DMS114 treated with DMSO at 0.1 percent for 48 hours (cell line): ENCODE results near the gene IGFL4.

Experiments used
- DNase-seq: peaks from one replicate; lab custom pipeline; 2025; ENCODE audit not compliant: unreplicated experiment; lab: John Stamatoyannopoulos, UW

IGFL4 gene

DNA sequence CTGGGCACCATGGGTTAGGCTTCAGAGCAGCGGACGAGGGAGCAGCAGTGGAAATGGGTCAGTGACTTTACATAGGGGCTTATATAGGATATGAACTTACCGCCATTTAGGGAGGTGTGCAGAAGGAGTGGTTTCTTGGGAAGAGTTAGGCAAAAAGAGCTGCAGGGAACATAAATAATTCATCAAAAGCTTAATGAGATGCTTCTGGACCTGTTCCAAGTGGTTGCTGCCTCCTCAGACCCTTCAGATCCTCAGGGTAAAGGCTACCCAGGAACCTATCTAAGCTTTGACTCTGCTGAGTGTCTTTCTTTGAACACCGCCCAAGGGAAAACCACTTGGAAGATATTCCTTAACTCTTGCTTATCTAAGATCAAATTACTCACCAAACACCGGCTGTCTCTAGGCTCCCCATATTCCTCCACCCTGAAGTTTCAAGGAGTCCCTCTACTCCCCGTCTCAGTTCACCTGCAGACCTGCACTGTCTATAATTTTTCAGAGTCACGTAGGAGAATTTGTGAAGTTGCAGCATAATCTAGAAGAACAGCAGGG, at the start of gene IGFL4:
TSS of gene IGFL4 (minus strand) at position 51 of the 549 bp plus-strand sequence. CDS start at position 11, 40 bp downstream.
- DNase-seq: no peak

- DNase-seq: no peak
Measured at GRCh38 chr19:46090444-46090843, 49.6 kb upstream of the IGFL4 start.

DNA sequence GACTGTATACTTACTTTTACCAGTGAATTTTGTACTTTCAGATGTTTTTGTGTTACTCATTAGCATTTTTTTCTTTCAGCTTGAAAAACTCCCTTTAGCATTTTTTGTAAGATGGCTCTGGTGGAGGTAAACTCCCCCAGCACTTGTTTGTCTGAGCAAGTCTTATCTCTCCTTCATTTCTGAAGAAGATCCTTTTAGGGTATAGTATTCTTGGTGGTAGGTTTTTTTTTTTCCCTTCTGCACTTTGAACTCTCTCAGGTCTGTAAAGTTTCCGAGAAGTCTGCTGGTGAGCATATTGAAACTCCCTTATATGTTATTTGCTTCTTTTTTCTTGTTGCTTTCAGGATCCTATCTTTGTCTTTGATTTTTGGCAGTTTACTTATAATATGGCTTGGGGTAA, 48.6 kb upstream of the IGFL4 start:
- DNase-seq: no peak

DNA sequence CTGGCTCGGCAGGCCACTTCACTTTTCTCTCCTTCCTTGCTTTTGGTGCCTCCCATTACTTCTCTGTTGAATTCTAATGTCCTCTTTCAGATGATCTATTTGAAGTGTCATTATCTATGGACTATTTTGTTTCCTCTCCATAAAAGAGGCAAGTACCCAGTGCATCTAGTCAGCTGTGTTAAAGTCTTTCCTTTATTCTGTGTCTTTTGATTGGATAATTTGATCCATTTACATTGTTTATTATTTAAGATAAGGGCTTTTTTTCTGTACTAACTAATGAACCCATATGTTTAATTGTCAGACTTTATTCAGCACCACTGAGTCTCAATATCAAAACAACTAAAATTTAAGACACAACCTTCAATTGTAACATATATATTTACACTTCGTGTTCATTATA, 47.3 kb upstream of the IGFL4 start:
- no peak for DNase-seq

DNA sequence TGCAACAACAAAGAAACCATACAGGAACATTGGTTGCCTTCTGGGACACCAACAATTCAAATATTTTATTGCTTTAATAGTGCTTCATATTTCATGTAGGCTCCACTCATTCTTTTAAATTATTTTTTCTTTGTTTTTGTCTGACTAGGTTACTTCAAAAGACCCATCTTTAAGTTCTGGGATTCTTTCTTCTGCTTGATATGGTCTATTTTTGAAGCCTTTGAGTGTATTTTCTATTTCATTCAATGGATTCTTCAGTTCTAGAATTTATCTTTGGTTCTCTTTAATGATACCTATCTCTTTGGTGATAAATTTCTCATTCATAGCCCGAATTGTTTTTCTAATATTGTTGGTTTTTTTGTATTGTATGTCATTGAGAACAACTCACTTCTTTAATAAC, 45.1 kb upstream of the IGFL4 start:
- DNase-seq: no peak

DNA sequence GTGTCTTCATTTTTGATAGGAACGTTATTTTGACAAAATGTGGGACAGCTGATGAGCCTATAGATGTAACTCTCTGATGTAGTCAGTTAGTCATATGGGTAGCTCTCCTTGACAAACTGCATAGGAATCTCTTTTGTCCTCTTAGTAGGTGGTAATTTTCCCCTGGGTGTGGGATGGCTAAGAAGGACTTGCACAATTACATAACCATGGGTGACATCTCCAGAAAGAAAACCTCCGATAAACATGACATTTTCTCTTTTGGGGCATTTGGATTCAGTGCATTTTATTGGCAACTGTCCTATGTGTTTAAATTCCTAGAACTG, 41.9 kb upstream of the IGFL4 start:
- DNase-seq: no peak

GRCh38 chr19:46081928-46082727, 41.3 kb upstream of the IGFL4 start:
- peak; percentile 20 for DNase-seq

- no peak for DNase-seq
Measured at GRCh38 chr19:46080561-46080960, 39.8 kb upstream of the IGFL4 start.

GRCh38 chr19:46079576-46079975, 38.8 kb upstream of the IGFL4 start:
- DNase-seq: no peak

DNA sequence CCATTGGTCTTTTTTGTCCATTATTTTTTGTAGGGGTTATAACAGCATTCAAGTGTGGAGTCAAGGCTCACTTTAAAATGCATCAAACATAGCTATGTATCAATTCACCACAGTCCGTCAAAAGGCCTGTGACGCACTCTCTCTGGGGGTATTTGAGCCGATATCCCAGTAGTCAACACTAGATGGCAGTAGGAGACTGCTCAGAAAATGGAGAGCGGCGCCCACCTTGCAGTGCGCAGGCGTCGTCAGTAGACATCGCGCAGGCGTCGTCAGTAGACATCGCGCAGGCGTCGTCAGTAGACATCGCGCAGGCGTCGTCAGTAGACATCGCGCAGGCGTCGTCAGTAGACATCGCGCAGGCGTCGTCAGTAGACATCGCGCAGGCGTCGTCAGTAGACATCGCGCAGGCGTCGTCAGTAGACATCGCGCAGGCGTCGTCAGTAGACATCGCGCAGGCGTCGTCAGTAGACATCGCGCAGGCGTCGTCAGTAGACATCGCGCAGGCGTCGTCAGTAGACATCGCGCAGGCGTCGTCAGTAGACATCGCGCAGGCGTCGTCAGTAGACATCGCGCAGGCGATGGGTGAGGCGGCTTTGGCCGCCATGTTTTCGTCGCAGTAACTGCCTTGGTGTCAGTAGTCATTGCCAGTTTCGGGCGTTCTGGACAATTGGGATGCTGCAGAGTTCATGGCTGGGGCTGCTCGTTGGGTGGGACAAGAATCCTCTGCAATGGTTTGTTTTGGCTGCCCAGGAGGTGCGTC, 38.0 kb upstream of the IGFL4 start:
- DNase-seq: peak; percentile 69

DNA sequence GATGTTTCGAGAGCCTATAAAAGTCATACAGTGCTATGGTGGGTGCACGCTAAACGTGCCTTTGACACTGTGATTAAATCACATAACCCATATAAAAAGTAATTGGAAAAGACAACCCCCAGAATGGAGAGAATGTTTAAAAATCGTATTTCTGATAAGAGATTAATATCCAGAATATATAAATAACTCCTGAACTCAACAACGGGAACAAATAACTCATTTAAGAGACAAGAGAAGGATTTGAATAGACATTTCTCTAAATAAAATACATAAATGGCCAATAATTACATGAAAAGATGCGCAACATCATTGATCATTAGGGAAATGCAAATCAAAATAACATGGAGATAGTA, 37.0 kb upstream of the IGFL4 start:
- DNase-seq: no peak

DNA sequence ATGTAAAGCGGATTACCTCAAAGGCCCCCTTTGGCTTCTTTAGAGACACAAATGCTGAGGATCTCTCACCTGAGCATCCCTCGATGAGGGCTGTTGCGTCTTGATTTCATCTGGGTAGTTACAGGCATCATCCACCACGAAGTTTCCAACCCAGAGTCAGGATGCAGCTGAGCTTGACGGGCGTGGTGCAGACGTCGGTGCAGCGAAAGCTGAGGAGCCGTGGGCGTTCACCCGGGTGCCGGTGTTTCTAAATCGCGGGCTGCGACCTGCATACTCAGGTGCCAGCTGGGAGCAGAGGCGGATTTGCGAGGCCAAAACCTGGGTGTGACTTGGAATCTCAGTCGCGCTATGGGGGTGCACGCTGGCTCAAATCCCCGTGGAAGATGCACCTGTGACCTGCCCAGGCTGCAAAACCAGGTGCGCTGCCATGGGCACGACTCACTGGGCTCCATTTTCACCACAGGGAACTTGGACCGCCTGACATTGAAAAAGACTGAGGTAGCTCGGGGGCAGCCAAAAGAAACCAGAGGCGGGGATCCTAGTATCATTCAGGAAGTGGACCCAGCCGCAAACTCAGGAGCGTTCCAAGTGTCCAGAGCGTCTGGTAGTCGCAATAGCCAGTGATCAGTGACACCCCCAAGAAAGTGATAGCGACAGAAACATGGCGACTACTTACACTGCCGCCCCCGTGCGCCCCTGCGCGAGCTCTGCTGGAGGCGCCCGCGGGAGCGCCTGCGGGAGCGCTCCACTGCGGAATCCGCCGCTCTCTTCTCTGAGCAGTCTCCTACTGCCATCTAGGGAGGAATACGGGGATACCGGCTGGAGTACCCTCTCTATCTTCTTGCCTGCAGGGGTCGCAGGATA, 36.4 kb upstream of the IGFL4 start:
- DNase-seq: peak; percentile 76

- DNase-seq: no peak
Measured at GRCh38 chr19:46076031-46076880, 35.5 kb upstream of the IGFL4 start.

GRCh38 chr19:46073268-46073922, 32.6 kb upstream of the IGFL4 start:
- DNase-seq: no peak

DNA sequence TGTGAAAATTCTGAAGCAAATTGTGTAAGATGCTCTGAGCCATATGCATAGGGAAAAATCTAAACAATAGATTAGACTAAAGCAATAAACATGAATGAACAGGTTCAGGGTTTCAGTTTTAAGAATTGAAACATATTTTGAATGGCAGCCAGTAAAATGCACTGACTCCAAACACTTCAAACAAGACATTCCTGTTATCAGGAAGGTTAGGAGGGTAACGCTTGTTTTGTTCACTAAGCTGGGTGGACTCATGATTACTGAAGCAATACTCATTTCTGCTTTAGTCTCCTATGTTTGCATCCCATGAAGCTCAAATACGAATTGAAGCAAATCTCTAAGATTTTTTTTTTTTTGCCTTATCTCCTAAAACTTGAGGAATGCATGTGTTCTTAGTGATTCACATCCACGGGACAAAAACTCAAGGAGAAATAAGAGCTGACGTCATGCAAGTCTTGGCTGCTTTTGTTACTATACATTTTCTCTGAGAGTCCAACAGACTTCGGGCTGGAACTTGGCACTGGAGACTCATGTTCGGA, 29.1 kb upstream of the IGFL4 start:
- no peak for DNase-seq

- no peak for DNase-seq
Measured at GRCh38 chr19:46068345-46069258, 27.8 kb upstream of the IGFL4 start.

- no peak for DNase-seq
Measured at GRCh38 chr19:46067691-46068090, 26.9 kb upstream of the IGFL4 start.

DNA sequence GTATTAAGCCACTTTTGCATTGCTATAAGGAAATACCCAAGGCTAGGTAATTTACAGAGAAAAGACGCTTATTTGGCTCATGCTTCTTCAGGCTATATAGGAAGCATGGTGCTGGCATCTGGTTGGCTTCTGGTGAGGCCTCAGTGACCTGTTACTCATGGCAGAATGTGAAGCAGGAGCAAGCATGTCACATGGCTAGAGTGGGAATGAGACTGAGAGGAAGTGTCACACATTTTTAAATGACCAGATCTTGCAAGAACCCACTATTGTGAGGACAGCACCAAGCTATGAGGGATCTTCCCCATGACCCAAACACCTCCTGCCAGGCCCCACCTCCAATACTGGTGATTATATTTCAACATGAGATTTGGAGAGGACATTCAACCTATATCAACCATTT, 25.7 kb upstream of the IGFL4 start:
- DNase-seq: no peak
